DND-41 (cell line): ENCODE data around the gene DENND5B.

Source experiments
- ATAC-seq: fragments of 200-7000 bp; cut with Tn5 transposase; 3 replicates; pipeline ENCODE4 v1.9.1; 2021; ENCODE audit warnings: low read depth; ENCODE audit not compliant: insufficient read depth
- DNase-seq: peaks from one replicate; pipeline ENCODE4 v3.0.0-alpha.2; 2020
- H2AFZ ChIP-seq: 2 replicates; pipeline ENCODE4 v1.6.0; 2012; ENCODE audit warnings: low read depth, low read length
- H3K27ac ChIP-seq: 2 replicates; pipeline ENCODE4 v1.5.1; 2012; ENCODE audit warnings: low read length, inconsistent platforms
- H3K27me3 ChIP-seq: fragments of 200-600 bp; sonication (generic); 2 replicates; pipeline ENCODE4 v1.6.0; 2012; ENCODE audit warnings: low read length, mild to moderate bottlenecking, inconsistent platforms; ENCODE audit not compliant: insufficient read depth, poor library complexity
- H3K36me3 ChIP-seq: 2 replicates; pipeline ENCODE4 v1.5.1; 2012; ENCODE audit warnings: low read length, inconsistent platforms; ENCODE audit not compliant: insufficient read depth
- H3K4me1 ChIP-seq: 2 replicates; pipeline ENCODE4 v1.5.1; 2012; ENCODE audit warnings: mild to moderate bottlenecking, low read length; ENCODE audit not compliant: insufficient read depth
- H3K4me2 ChIP-seq: 2 replicates; pipeline ENCODE4 v1.6.0; 2012; ENCODE audit warnings: mild to moderate bottlenecking, moderate library complexity, low read length, inconsistent platforms; ENCODE audit not compliant: insufficient read depth
- H3K4me3 ChIP-seq, 2 experiments: fragments of 200-600 bp in 1 of 2; shearing (Covaris generic) in 1 of 2; 2 replicates each; pipeline ENCODE4 v1.5.1; 2012 to 2016; ENCODE audit warnings: inconsistent platforms in 2 of 2, low read length in 2 of 2, mild to moderate bottlenecking in 2 of 2, low read depth in 1 of 2, moderate library complexity in 1 of 2
- H3K79me2 ChIP-seq: 2 replicates; pipeline ENCODE4 v1.6.0; 2012; ENCODE audit warnings: low read length, inconsistent platforms; ENCODE audit not compliant: insufficient read depth
- H3K9ac ChIP-seq: 2 replicates; pipeline ENCODE4 v1.6.0; 2012; ENCODE audit warnings: low read depth, mild to moderate bottlenecking, inconsistent platforms, low read length, moderate library complexity
- H3K9me3 ChIP-seq: 2 replicates; pipeline ENCODE4 v1.5.1; 2012; ENCODE audit warnings: low read length, moderate library complexity, mild to moderate bottlenecking, inconsistent platforms; ENCODE audit not compliant: insufficient read depth, severe bottlenecking
- H4K20me1 ChIP-seq: 2 replicates; pipeline ENCODE4 v1.6.0; 2012; ENCODE audit warnings: low read length; ENCODE audit not compliant: insufficient read depth
- EZH2 ChIP-seq: IDR thresholded peaks from 3 replicates; pipeline ENCODE4 v1.6.1; 2012; ENCODE audit warnings: borderline replicate concordance, low read depth, mild to moderate bottlenecking, moderate library complexity, low read length, inconsistent platforms; ENCODE audit not compliant: severe bottlenecking
- TF ChIP-seq, protein P1 (sequence below): IDR thresholded peaks from 2 replicates; pipeline ENCODE4 v1.5.1; 2012; ENCODE audit warnings: borderline replicate concordance, low read length, moderate library complexity, mild to moderate bottlenecking; ENCODE audit not compliant: poor library complexity, severe bottlenecking; ENCODE audit errors: extremely low read depth

The DENND5B gene

DNA sequence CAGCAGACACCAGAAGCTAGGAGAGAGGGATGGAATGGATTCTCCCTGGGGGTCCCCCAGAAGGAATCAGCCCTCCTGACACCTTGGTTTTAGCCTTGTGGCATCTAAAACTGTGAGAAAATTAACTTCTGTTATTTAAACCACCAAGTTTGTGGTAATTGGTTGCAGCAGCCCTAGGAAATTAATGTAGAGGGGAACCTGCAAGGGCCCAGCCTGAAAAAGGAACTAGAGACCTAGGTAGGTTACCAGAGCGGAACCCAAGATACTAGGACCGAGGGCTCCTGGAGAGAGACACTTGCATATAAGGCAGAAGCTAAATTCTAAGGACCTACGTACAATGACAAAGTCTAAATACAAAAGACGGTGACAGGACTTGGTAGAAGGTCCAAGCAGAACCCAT is 8.1 kb upstream of the DENND5B start:
- no peak for ATAC-seq
- no peaks in the 10 kb centered on the region for H3K79me2 ChIP-seq
- H3K4me3 ChIP-seq = no peak overlapping the region
- H3K9me3 ChIP-seq = no peaks in the 10 kb centered on the region
- DNase-seq = no peak
- no peak overlapping the region for H3K4me2 ChIP-seq
- TF ChIP-seq EZH2 = no peak
- TF ChIP-seq, protein P1, sequence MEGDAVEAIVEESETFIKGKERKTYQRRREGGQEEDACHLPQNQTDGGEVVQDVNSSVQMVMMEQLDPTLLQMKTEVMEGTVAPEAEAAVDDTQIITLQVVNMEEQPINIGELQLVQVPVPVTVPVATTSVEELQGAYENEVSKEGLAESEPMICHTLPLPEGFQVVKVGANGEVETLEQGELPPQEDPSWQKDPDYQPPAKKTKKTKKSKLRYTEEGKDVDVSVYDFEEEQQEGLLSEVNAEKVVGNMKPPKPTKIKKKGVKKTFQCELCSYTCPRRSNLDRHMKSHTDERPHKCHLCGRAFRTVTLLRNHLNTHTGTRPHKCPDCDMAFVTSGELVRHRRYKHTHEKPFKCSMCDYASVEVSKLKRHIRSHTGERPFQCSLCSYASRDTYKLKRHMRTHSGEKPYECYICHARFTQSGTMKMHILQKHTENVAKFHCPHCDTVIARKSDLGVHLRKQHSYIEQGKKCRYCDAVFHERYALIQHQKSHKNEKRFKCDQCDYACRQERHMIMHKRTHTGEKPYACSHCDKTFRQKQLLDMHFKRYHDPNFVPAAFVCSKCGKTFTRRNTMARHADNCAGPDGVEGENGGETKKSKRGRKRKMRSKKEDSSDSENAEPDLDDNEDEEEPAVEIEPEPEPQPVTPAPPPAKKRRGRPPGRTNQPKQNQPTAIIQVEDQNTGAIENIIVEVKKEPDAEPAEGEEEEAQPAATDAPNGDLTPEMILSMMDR = no peak
- no peaks in the 10 kb centered on the region for H3K36me3 ChIP-seq
- H3K9ac ChIP-seq = no peak overlapping the region
- no peaks in the 10 kb centered on the region for H3K4me1 ChIP-seq
- H3K27ac ChIP-seq = no peak overlapping the region
- H4K20me1 ChIP-seq = no peaks in the 10 kb centered on the region
- peaks cover 7% of the 10 kb centered on the region for H3K27me3 ChIP-seq
- H2AFZ ChIP-seq = no peak overlapping the region

DNA sequence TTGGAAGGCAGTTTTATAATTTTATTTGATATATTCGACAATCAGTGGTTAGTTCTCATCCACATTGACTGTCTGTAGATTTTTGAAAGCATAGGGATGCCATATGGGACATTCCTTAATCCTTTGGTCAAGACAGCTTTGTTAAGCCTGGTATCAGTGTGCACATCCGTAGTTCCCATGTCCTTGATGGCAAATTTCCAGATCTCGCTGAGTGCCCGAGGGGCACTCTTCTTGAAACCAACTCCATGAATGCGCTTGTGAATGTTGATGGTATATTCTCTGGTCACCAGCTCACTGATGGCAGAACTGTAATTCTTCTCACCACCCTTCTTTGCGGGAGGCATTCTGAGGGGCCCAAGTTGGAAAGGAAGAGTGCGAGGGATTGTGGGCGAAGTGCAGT is 6.1 kb upstream of the DENND5B start:
- Histone ChIP-seq H2AFZ (no peak overlapping the region), H3K27ac (no peak overlapping the region), H3K9ac (no peak overlapping the region), H4K20me1 (no peaks in the 10 kb centered on the region), H3K4me1 (no peaks in the 10 kb centered on the region), H3K27me3 (peaks cover 12% of the 10 kb centered on the region), H3K4me3 (no peak overlapping the region), H3K36me3 (no peaks in the 10 kb centered on the region), H3K79me2 (no peaks in the 10 kb centered on the region), H3K9me3 (no peaks in the 10 kb centered on the region), H3K4me2 (no peak overlapping the region)
- no peak for ATAC-seq
- TF ChIP-seq, protein P1 = no peak
- no peak for TF ChIP-seq EZH2
- no peak for DNase-seq

GRCh38 chr12:31594681-31595080 is 3.7 kb upstream of the DENND5B start:
- H2AFZ ChIP-seq = no peak overlapping the region
- no peak for DNase-seq
- no peak overlapping the region for H3K4me3 ChIP-seq
- H3K27ac ChIP-seq = no peak overlapping the region
- H3K9ac ChIP-seq = no peak overlapping the region
- no peaks in the 10 kb centered on the region for H4K20me1 ChIP-seq
- peaks cover 34% of the 10 kb centered on the region for H3K27me3 ChIP-seq
- no peak overlapping the region for H3K4me2 ChIP-seq
- H3K79me2 ChIP-seq = no peaks in the 10 kb centered on the region
- H3K9me3 ChIP-seq = no peaks in the 10 kb centered on the region
- H3K4me1 ChIP-seq = peaks cover 12% of the 10 kb centered on the region
- no peaks in the 10 kb centered on the region for H3K36me3 ChIP-seq
- ATAC-seq = no peak
- TF ChIP-seq, protein P1 = no peak
- TF ChIP-seq EZH2 = no peak

DNA sequence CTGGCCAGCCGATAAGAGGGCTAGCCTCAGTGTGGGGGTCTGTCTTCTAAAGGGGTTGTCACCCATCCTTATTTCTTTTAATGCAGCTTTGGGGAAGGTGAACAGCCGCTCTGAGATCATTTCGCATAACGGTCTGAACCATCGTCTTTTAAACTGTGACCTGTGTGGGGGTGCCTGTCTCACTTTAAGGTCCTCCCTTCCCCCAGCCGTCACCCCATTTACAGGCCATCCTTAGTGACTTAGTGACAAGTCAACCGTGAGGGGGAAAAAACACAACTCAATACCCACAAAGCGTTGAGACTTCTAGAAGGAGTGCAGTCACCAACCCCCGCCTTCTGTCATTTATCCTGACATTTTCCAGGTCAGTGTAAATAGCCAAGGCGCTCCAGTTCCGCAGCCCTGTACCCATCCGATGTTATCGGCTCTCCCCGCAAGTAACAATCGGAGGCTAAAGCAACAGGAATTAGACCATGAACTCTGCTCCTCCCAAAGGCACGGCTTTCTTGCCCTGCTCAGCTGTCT is 505 bp upstream of the DENND5B start:
- H4K20me1 ChIP-seq = no peaks in the 10 kb centered on the region
- H3K27me3 ChIP-seq = peaks cover 61% of the 10 kb centered on the region
- H3K79me2 ChIP-seq = no peaks in the 10 kb centered on the region
- peaks cover 12% of the 10 kb centered on the region for H3K4me1 ChIP-seq
- no peak overlapping the region for H2AFZ ChIP-seq
- peak; percentile 23; the same call in 1 of the 3 replicates for ATAC-seq
- H3K9me3 ChIP-seq = no peaks in the 10 kb centered on the region
- DNase-seq = no peak
- peak overlapping the region; percentile 63 for H3K4me2 ChIP-seq
- H3K27ac ChIP-seq = no peak overlapping the region
- peak overlapping the region in 1 of 2 experiments; percentile 50; a peak in 2 of 4 replicates for H3K4me3 ChIP-seq
- TF ChIP-seq EZH2 = peak; percentile 92
- TF ChIP-seq, protein P1 = no peak
- H3K9ac ChIP-seq = peak overlapping the region; percentile 7; the same call in 1 of the 2 replicates
- H3K36me3 ChIP-seq = no peaks in the 10 kb centered on the region
